ENCODE data around the gene CNST. TPM values are rescaled to one million over a fixed set of nuclear protein-coding genes. Genes with fewer than 3 reads are reported as not detected.
"Not testable (repeated sequence)": the region's sequence is repeated elsewhere in the genome, so short reads cannot be mapped to it uniquely, and the experiment has no call there.

CNST gene
- total and polyA plus RNA-seq, 2 of the 13 experiments (the other 11 are each of a cell fraction or from before 2014, with no cell fraction given): 6.3 to 12.4 TPM

- no peak for TF ChIP-seq ATF2 (CRISPR knock-in tag; IDR thresholded peaks at IDR 0.05)
- no peak for TF ChIP-seq JUN (CRISPR knock-in tag; IDR thresholded peaks at IDR 0.05)
These were observed 34.3 kb downstream of the CNST start (continued) for GRCh38 chr1:246600579-246600978.

GRCh38 chr1:246602194-246602593, 35.9 kb downstream of the CNST start:
- WGBS (ENCODE audit: low lambda C conversion rate): 98% methylated on average over 2 of the region's 3 CpGs
- H3K4me2 ChIP-seq (ENCODE audit: low read depth, low read length): no peak overlapping the region
- no peaks in the 10 kb centered on the region for H3K4me1 ChIP-seq (ENCODE audit: insufficient read depth, low read length)
- peaks cover 3% of the 10 kb centered on the region for H3K79me2 ChIP-seq (ENCODE audit: insufficient read depth, low read length)
- DNase-seq (ENCODE audit: low spot score): no peak
- no peak overlapping the region for H2AFZ ChIP-seq (ENCODE audit: low read length)
- H3K9me3 ChIP-seq (ENCODE audit: low read length): 0 out of 2 replicates have a peak, but pooled peaks cover 4% of the 10 kb centered on the region
- TF ChIP-seq KLF9 (CRISPR knock-in tag; IDR thresholded peaks at IDR 0.05; ENCODE audit: low read depth) (no peak), ZNF331 (CRISPR knock-in tag; IDR thresholded peaks at IDR 0.05) (no peak), ZNF367 (CRISPR knock-in tag; IDR thresholded peaks at IDR 0.05; ENCODE audit: borderline replicate concordance) (no peak), MXI1 (IDR thresholded peaks at IDR 0.05; ENCODE audit: borderline replicate concordance, low read depth, low read length) (no peak), ZMAT5 (CRISPR knock-in tag; IDR thresholded peaks at IDR 0.05; ENCODE audit: borderline replicate concordance, low read depth) (no peak), ZNF83 (CRISPR knock-in tag; IDR thresholded peaks at IDR 0.05; ENCODE audit: borderline replicate concordance) (no peak), HNF1B (CRISPR knock-in tag; IDR thresholded peaks at IDR 0.05) (no peak)
- no peak overlapping the region for H3K9ac ChIP-seq (ENCODE audit: insufficient read depth, low read depth, low read length)
- FAIRE-seq: no peak
- intact Hi-C loops (cut with micrococcal nuclease; ENCODE audit: unreplicated experiment): loop anchor here (5.0 kb wide), 1 partner anchor 35 kb away; the partner anchor contains the start of genes CNST and TFB2M
- no peak for ATAC-seq
- in situ Hi-C loops (cut with HindIII; ENCODE audit: extremely low pct_ligation_motif_present, low pct_unique_long_range_greater_than_20kb): no loop called here
- POLR2A ChIA-PET: no interaction called here
- H3K36me3 ChIP-seq (replicated peaks in 1 of 2; ENCODE audit: control insufficient read depth in 1 of 2, insufficient read depth in 2 of 2, low read length in 2 of 2): peaks cover 1 to 8% of the 10 kb centered on the region in 2 experiments; a peak in 2 of 5 replicates
- H4K20me1 ChIP-seq (ENCODE audit: insufficient read depth, low read length): no peaks in the 10 kb centered on the region
- no peak overlapping the region for H3K4me3 ChIP-seq (replicated peaks in 1 of 3; ENCODE audit: insufficient read depth in 1 of 3, low read depth in 2 of 3, low read length in 3 of 3)
- no peaks in the 10 kb centered on the region for H3K27me3 ChIP-seq (ENCODE audit: control insufficient read depth in 1 of 2, insufficient read depth in 2 of 2, low read length in 2 of 2)
- CTCF ChIA-PET (ENCODE audit: low intra/inter-chr PET ratio, low total read pairs): no interaction called here
- BruUV-seq (replicated peaks): no TSS peak
- no peak overlapping the region for H3K27ac ChIP-seq (ENCODE audit: extremely low read length, insufficient read depth, low read length)

GRCh38 chr1:246605231-246605630, 39.0 kb downstream of the CNST start:
- H3K4me2 ChIP-seq (ENCODE audit: low read depth, low read length); intact Hi-C loops (cut with micrococcal nuclease; ENCODE audit: unreplicated experiment); H3K9me3 ChIP-seq (ENCODE audit: low read length); POLR2A ChIA-PET; ATAC-seq; H3K27ac ChIP-seq (ENCODE audit: extremely low read length, insufficient read depth, low read length); H4K20me1 ChIP-seq (ENCODE audit: insufficient read depth, low read length); in situ Hi-C loops (cut with HindIII; ENCODE audit: extremely low pct_ligation_motif_present, low pct_unique_long_range_greater_than_20kb); FAIRE-seq; H3K9ac ChIP-seq (ENCODE audit: insufficient read depth, low read depth, low read length); H3K36me3 ChIP-seq (replicated peaks in 1 of 2; ENCODE audit: control insufficient read depth in 1 of 2, insufficient read depth in 2 of 2, low read length in 2 of 2); H3K4me3 ChIP-seq (replicated peaks in 1 of 3; ENCODE audit: insufficient read depth in 1 of 3, low read depth in 2 of 3, low read length in 3 of 3); H3K79me2 ChIP-seq (ENCODE audit: insufficient read depth, low read length); DNase-seq (ENCODE audit: low spot score); CTCF ChIA-PET (ENCODE audit: low intra/inter-chr PET ratio, low total read pairs); H2AFZ ChIP-seq (ENCODE audit: low read length); BruUV-seq (replicated peaks); H3K27me3 ChIP-seq (ENCODE audit: control insufficient read depth in 1 of 2, insufficient read depth in 2 of 2, low read length in 2 of 2): not testable (repeated sequence)
- 96% methylated on average over 19 of the region's 19 CpGs for WGBS (ENCODE audit: low lambda C conversion rate)
- H3K4me1 ChIP-seq (ENCODE audit: insufficient read depth, low read length): peaks cover 14% of the 10 kb centered on the region

All from HepG2 (cell line).